A673 (cell line): ENCODE data around the gene SHISAL1.

Source experiments
- CTCF ChIP-seq: fragments of 300-800, 200-600 bp; sonication (generic); conservative IDR thresholded peaks from 2 replicates; pipeline ENCODE4 v1.5.1; 2017; ENCODE audit warnings: low read depth, mild to moderate bottlenecking, antibody characterized with exemption, low read length, moderate library complexity, mixed read lengths
- EZH2 ChIP-seq: fragments of 200-600 bp; sonication (generic); IDR thresholded peaks from 2 replicates; pipeline ENCODE4 v1.6.1; 2017; ENCODE audit warnings: borderline replicate concordance, low read depth, mild to moderate bottlenecking, mixed read lengths, antibody characterized with exemption, low read length; ENCODE audit not compliant: poor library complexity, severe bottlenecking

- TF ChIP-seq CTCF: no peak
- no peak for TF ChIP-seq EZH2
Measured at GRCh38 chr22:44355716-44356070, 42.9 kb upstream of the SHISAL1 start.
